Activated CD4-positive, alpha-beta memory T cell treated with anti-CD3 and anti-CD28 coated beads for 36 hours (primary cell): Measurements from ENCODE around the gene SERPINB1. TPM values are rescaled to one million over a fixed set of nuclear protein-coding genes. Genes with fewer than 3 reads are reported as not detected.

ENCODE experiments used
- CTCF ChIA-PET: fragments of 350-600 bp; sonication (Branson Sonifier 250); formaldehyde crosslinking; loops from one replicate; lab custom pipeline; 2021; ENCODE audit warnings: antibody characterized with exemption, inconsistent platforms; lab: Charles Lee
- POLR2A ChIA-PET: fragments of 350-600 bp; sonication (Branson Sonifier 250); formaldehyde crosslinking; loops from one replicate; lab custom pipeline; 2021; ENCODE audit warnings: antibody characterized with exemption; lab: Charles Lee
- DNase-seq: peaks from one replicate; pipeline ENCODE4 v3.0.0-alpha.2; 2020
- H3K27ac Mint-ChIP-seq: one replicate; pipeline ENCODE4 v1.8.0; 2021; ENCODE audit warnings: mixed read lengths
- H3K27me3 Mint-ChIP-seq: one replicate; pipeline ENCODE4 v1.8.0; 2021; ENCODE audit warnings: mixed read lengths
- H3K36me3 Mint-ChIP-seq: one replicate; pipeline ENCODE4 v1.8.0; 2021; ENCODE audit warnings: mixed read lengths
- H3K4me1 Mint-ChIP-seq: one replicate; pipeline ENCODE4 v1.8.0; 2021; ENCODE audit warnings: low read depth, mixed read lengths
- H3K4me3 Mint-ChIP-seq: one replicate; pipeline ENCODE4 v1.8.0; 2021; ENCODE audit warnings: mild to moderate bottlenecking, mixed read lengths
- H3K9me3 Mint-ChIP-seq: one replicate; pipeline ENCODE4 v1.8.0; 2021; ENCODE audit warnings: mixed read lengths
- intact Hi-C: fragments of 100-400 bp; cut with micrococcal nuclease; formaldehyde crosslinking; loops from one replicate; pipeline ENCODE4 v1.15.1; 2023
- total RNA-seq, 2 experiments: library from RNA; stranded (reverse); gene quantifications; one replicate each; pipeline ENCODE4 v1.2.3, GENCODE V29; 2021

SERPINB1 gene
- total RNA-seq, 2 experiments from 2014 or later, result 164 to 169 TPM

GRCh38 chr6:2830183-2830582, 11.5 kb downstream of the SERPINB1 start:
- POLR2A ChIA-PET, result no interaction called here
- Mint-ChIP-seq H3K4me1 (peaks cover 5% of the 10 kb centered on the region), H3K4me3 (no peak overlapping the region), H3K27ac (no peak overlapping the region), H3K27me3 (no peaks in the 10 kb centered on the region), H3K36me3 (peaks cover 39% of the 10 kb centered on the region), H3K9me3 (no peaks in the 10 kb centered on the region)
- no peak for DNase-seq
- CTCF ChIA-PET, result no interaction called here
- intact Hi-C loops, result no loop called here

- Mint-ChIP-seq H3K27me3 (no peaks in the 10 kb centered on the region), H3K9me3 (no peaks in the 10 kb centered on the region), H3K27ac (no peak overlapping the region), H3K4me1 (peaks cover 1% of the 10 kb centered on the region), H3K4me3 (no peak overlapping the region), H3K36me3 (peaks cover 30% of the 10 kb centered on the region)
- ChIA-PET CTCF (no interaction called here), POLR2A (no interaction called here)
- no peak for DNase-seq
- intact Hi-C loops, result no loop called here
These were observed 12.4 kb downstream of the SERPINB1 start for GRCh38 chr6:2829253-2829652.

GRCh38 chr6:2828629-2829028, 13.0 kb downstream of the SERPINB1 start:
- Mint-ChIP-seq H3K36me3 (peaks cover 24% of the 10 kb centered on the region), H3K27me3 (no peaks in the 10 kb centered on the region), H3K4me1 (peaks cover 3% of the 10 kb centered on the region), H3K4me3 (no peak overlapping the region), H3K9me3 (no peaks in the 10 kb centered on the region), H3K27ac (no peak overlapping the region)
- ChIA-PET POLR2A (no interaction called here), CTCF (no interaction called here)
- intact Hi-C loops, result no loop called here
- DNase-seq, result no peak

GRCh38 chr6:2827142-2827541, 14.5 kb downstream of the SERPINB1 start:
- CTCF ChIA-PET, result interaction anchor here (0.6 kb wide), 1 partner anchor 632 kb away, joined by 3 read pairs; no protein-coding TSS in a partner anchor
- H3K36me3 Mint-ChIP-seq, result peaks cover 17% of the 10 kb centered on the region

GRCh38 chr6:2826131-2826530, 15.5 kb downstream of the SERPINB1 start:
- H3K27ac Mint-ChIP-seq, result no peak overlapping the region
- POLR2A ChIA-PET, result interaction anchor here (0.8 to 1.5 kb wide), 2 partner anchors 14 to 16 kb away, joined by 3 to 4 read pairs; partner anchors contain the start of gene SERPINB1
- intact Hi-C loops, result no loop called here

More at GRCh38 chr6:2827142-2827541, 14.5 kb downstream of the SERPINB1 start:
- Mint-ChIP-seq H3K9me3 (no peaks in the 10 kb centered on the region), H3K27ac (no peak overlapping the region), H3K4me1 (peaks cover 6% of the 10 kb centered on the region), H3K27me3 (no peaks in the 10 kb centered on the region), H3K4me3 (no peak overlapping the region)
- DNase-seq, result no peak
- intact Hi-C loops, result no loop called here
- POLR2A ChIA-PET, result interaction anchor here (1.5 kb wide), 1 partner anchor 13 kb away, joined by 4 read pairs; no protein-coding TSS in a partner anchor

GRCh38 chr6:2823104-2823850, 18.4 kb downstream of the SERPINB1 start:
- no peaks in the 10 kb centered on the region for H3K27me3 Mint-ChIP-seq
- peaks cover 25% of the 10 kb centered on the region for H3K4me1 Mint-ChIP-seq
- H3K27ac Mint-ChIP-seq, result no peak overlapping the region
- H3K9me3 Mint-ChIP-seq, result no peaks in the 10 kb centered on the region
- CTCF ChIA-PET, result no interaction called here
- no peak overlapping the region for H3K4me3 Mint-ChIP-seq
- intact Hi-C loops, result no loop called here
- H3K36me3 Mint-ChIP-seq, result no peaks in the 10 kb centered on the region
- DNase-seq, result no peak
- POLR2A ChIA-PET, result interaction anchor here (0.6 kb wide), 1 partner anchor 1465 kb away, joined by 3 read pairs; no protein-coding TSS in a partner anchor

More at GRCh38 chr6:2826131-2826530, 15.5 kb downstream of the SERPINB1 start:
- Mint-ChIP-seq H3K4me3 (no peak overlapping the region), H3K4me1 (peaks cover 9% of the 10 kb centered on the region), H3K36me3 (peaks cover 8% of the 10 kb centered on the region), H3K27me3 (no peaks in the 10 kb centered on the region), H3K9me3 (no peaks in the 10 kb centered on the region)
- CTCF ChIA-PET, result interaction anchor here (0.9 to 1.7 kb wide), 3 partner anchors 10 to 65 kb away, joined by 3 to 5 read pairs (median 5); no protein-coding TSS in a partner anchor
- no peak for DNase-seq

- Mint-ChIP-seq H3K4me3 (no peak overlapping the region), H3K4me1 (peaks cover 35% of the 10 kb centered on the region), H3K27me3 (no peaks in the 10 kb centered on the region), H3K27ac (no peak overlapping the region), H3K9me3 (peaks cover 11% of the 10 kb centered on the region), H3K36me3 (peaks cover 5% of the 10 kb centered on the region)
- intact Hi-C loops, result loop anchor here (2.0 kb wide), 1 partner anchor 19 kb away; the partner anchor contains the start of gene SERPINB1
- DNase-seq, result no peak
- POLR2A ChIA-PET, result no interaction called here
- CTCF ChIA-PET, result no interaction called here
These were observed 20.1 kb downstream of the SERPINB1 start for GRCh38 chr6:2821554-2821953.

- peaks cover 12% of the 10 kb centered on the region for H3K36me3 Mint-ChIP-seq
- DNase-seq, result no peak
- ChIA-PET CTCF (interaction anchor here (0.6 kb wide), 1 partner anchor 29 kb away, joined by 3 read pairs; no protein-coding TSS in a partner anchor), POLR2A (no interaction called here)
- peaks cover 35% of the 10 kb centered on the region for H3K4me1 Mint-ChIP-seq
- no peak overlapping the region for H3K4me3 Mint-ChIP-seq
- peaks cover 22% of the 10 kb centered on the region for H3K9me3 Mint-ChIP-seq
- intact Hi-C loops, result loop anchor here (2.0 kb wide), 1 partner anchor 20 kb away; the partner anchor contains the start of gene SERPINB1
- peak overlapping the region; percentile 53 for H3K27ac Mint-ChIP-seq
- H3K27me3 Mint-ChIP-seq, result no peaks in the 10 kb centered on the region
These were observed 21.2 kb downstream of the SERPINB1 start for GRCh38 chr6:2820415-2820814.

- Mint-ChIP-seq H3K27me3 (no peaks in the 10 kb centered on the region), H3K9me3 (peaks cover 27% of the 10 kb centered on the region), H3K36me3 (peaks cover 12% of the 10 kb centered on the region), H3K27ac (peak overlapping the region; percentile 53), H3K4me1 (peaks cover 35% of the 10 kb centered on the region), H3K4me3 (no peak overlapping the region)
- DNase-seq, result no peak
- intact Hi-C loops, result loop anchor here (2.0 kb wide), 1 partner anchor 21 kb away; the partner anchor contains the start of gene SERPINB1
- POLR2A ChIA-PET, result no interaction called here
- CTCF ChIA-PET, result no interaction called here
These were observed 21.7 kb downstream of the SERPINB1 start for GRCh38 chr6:2819978-2820377.

- no peaks in the 10 kb centered on the region for H3K27me3 Mint-ChIP-seq
- peaks cover 35% of the 10 kb centered on the region for H3K4me1 Mint-ChIP-seq
- H3K9me3 Mint-ChIP-seq, result peaks cover 27% of the 10 kb centered on the region
- CTCF ChIA-PET, result interaction anchor here (0.8 to 1.0 kb wide), 2 partner anchors 121 to 133 kb away, joined by 3 read pairs; no protein-coding TSS in a partner anchor
- H3K4me3 Mint-ChIP-seq, result no peak overlapping the region
- peaks cover 12% of the 10 kb centered on the region for H3K36me3 Mint-ChIP-seq
- POLR2A ChIA-PET, result no interaction called here
- DNase-seq, result no peak
- intact Hi-C loops, result no loop called here
- H3K27ac Mint-ChIP-seq, result no peak overlapping the region
These were observed 22.5 kb downstream of the SERPINB1 start for GRCh38 chr6:2819115-2819514.

GRCh38 chr6:2818593-2818992, 23.1 kb downstream of the SERPINB1 start:
- H3K9me3 Mint-ChIP-seq, result peaks cover 27% of the 10 kb centered on the region
- H3K4me3 Mint-ChIP-seq, result no peak overlapping the region
- intact Hi-C loops, result no loop called here
- no peaks in the 10 kb centered on the region for H3K27me3 Mint-ChIP-seq
- ChIA-PET CTCF (interaction anchor here (0.7 to 1.0 kb wide), 3 partner anchors 122 to 339 kb away, joined by 3 read pairs; partner anchors contain the start of gene TUBB2A), POLR2A (no interaction called here)
- H3K27ac Mint-ChIP-seq, result no peak overlapping the region
- H3K4me1 Mint-ChIP-seq, result peaks cover 33% of the 10 kb centered on the region
- peak; percentile 38 for DNase-seq
- peaks cover 12% of the 10 kb centered on the region for H3K36me3 Mint-ChIP-seq

- intact Hi-C loops, result no loop called here
- POLR2A ChIA-PET, result no interaction called here
- no peaks in the 10 kb centered on the region for H3K27me3 Mint-ChIP-seq
- H3K4me3 Mint-ChIP-seq, result no peak overlapping the region
- H3K4me1 Mint-ChIP-seq, result peaks cover 30% of the 10 kb centered on the region
- no peak for DNase-seq
- CTCF ChIA-PET, result interaction anchor here (0.7 to 1.0 kb wide), 2 partner anchors 122 to 339 kb away, joined by 3 read pairs; partner anchors contain the start of gene TUBB2A
- H3K9me3 Mint-ChIP-seq, result peaks cover 27% of the 10 kb centered on the region
- no peak overlapping the region for H3K27ac Mint-ChIP-seq
- H3K36me3 Mint-ChIP-seq, result peaks cover 12% of the 10 kb centered on the region
These were observed 23.7 kb downstream of the SERPINB1 start for GRCh38 chr6:2817903-2818443.
